GM20000 (cell line): ENCODE results near the gene AGK.

Experiments used
- DNase-seq: peaks from one replicate; pipeline ENCODE4 v3.0.0; 2012; ENCODE audit warnings: low spot score
- TF ChIP-seq, protein P1 (sequence below): IDR thresholded peaks from 2 replicates; pipeline ENCODE4 v1.5.1; 2012; ENCODE audit warnings: mild to moderate bottlenecking, control low read depth; ENCODE audit errors: extremely low read depth, missing control alignments

Gene AGK

DNA sequence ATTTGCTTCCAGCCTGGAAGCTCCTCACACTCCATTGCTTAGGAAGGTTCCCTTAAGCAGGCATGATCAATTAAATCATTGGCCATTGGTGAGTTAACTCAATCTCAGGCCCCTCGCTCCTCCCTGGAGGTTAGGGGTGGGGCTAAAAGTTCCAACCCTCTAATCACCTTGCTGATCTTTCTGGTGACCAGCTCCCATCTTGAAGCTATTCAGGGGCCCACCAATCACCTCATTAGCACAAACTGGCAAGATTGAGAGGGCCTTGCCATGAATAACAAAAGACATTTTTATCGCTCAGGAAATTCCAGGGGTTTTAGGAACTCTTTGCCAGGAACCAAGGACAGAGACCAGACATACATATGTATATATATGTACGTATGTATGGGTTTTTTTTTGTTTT is 58.4 kb downstream of the AGK start:
- DNase-seq: no peak
- TF ChIP-seq, protein P1, sequence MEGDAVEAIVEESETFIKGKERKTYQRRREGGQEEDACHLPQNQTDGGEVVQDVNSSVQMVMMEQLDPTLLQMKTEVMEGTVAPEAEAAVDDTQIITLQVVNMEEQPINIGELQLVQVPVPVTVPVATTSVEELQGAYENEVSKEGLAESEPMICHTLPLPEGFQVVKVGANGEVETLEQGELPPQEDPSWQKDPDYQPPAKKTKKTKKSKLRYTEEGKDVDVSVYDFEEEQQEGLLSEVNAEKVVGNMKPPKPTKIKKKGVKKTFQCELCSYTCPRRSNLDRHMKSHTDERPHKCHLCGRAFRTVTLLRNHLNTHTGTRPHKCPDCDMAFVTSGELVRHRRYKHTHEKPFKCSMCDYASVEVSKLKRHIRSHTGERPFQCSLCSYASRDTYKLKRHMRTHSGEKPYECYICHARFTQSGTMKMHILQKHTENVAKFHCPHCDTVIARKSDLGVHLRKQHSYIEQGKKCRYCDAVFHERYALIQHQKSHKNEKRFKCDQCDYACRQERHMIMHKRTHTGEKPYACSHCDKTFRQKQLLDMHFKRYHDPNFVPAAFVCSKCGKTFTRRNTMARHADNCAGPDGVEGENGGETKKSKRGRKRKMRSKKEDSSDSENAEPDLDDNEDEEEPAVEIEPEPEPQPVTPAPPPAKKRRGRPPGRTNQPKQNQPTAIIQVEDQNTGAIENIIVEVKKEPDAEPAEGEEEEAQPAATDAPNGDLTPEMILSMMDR: no peak

DNA sequence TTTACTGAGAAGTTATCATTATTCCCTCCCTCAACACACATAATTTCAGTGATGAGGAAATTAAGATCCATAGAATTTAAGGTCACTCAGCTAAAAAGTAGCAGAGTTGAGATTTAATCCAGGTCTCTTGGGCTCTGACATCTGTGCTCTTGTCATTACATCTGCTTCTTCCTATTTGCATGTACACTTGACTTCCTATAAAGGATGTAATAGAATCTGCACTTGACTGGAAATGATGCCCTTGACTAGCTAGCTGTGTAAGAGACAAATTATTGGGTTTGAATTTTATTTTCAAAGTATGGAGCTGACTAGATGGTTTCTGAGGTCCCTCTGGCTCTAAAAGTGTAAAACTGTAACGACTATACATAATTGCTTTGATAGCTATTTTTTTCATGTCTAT is 59.5 kb downstream of the AGK start:
- TF ChIP-seq, protein P1: no peak
- DNase-seq: no peak

DNA sequence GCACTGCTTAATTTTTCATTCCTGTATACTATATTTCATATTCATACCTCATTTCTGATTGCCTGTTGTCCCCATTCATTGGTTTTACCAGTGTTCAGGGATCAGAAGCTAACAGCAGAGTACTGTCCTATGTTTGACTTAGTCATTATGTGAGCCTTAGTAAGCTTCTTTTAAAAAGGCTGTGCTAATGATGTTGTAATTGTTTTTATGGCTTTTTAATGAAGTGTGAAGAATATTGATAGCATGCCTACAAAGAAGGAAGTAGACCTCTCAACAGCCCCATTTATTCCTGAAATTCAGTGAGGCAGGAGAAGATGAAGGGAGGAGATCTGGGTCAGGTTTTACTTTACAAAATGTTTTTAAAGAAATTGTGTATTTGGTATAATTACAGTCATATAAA is 61.7 kb downstream of the AGK start:
- no peak for DNase-seq
- TF ChIP-seq, protein P1: no peak

DNA sequence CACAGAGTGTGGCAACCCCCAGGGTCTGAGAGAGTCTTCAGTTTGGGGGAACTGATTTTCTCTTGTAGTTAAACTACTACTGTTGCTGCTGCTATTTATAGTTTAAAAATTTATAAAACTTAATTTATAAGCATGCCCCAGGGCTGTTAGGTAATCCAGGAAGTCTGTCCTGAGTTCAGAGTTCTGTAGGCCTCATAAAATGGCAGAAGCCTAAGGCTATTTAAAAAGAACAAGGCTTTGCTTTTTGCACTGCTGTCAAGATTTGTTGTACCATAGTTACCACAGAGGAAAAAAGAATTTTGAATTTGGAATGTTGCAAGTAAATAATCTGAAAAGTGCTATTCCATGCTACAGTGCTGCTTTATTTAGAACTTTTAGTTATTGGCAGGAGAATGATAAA is 66.1 kb downstream of the AGK start:
- no peak for DNase-seq
- TF ChIP-seq, protein P1: no peak

DNA sequence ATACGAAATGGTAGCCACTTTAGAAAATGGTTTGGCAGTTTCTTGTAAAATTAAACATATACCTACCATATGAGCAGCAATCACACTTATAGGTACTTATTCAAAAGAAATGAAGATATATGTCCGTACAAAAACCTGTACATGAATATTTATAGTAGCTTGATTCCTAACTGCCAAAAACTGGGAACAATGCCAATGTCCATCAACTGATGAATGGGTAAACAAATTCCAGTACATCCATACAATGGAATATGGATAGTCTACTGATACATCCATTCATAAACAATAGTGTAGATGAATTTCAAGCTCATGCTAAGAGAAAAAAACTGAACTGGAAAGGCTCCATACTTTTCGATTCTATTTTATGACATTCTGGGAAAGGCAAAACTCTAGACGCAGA is 68.5 kb downstream of the AGK start:
- no peak for DNase-seq

DNA sequence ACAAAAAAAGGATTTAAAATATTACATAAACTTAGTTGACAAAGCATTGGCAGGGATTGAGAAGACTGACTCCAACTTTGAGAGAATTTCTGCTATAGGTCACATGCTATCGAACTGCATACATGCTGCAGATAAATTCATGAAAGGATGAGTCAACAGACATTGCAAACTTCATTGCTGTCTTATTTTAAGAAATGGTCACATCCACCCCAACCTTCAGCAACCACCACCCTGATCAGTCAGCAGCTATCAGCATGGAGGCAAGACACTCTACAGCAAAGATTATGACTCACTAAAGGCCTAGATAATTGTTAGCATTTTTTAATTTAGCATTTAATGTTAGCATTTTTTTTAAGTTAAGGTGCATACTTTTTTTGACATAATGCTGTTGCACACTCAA is 73.6 kb downstream of the AGK start:
- TF ChIP-seq, protein P1: no peak

More for the DNA sequence above, 68.5 kb downstream of the AGK start:
- TF ChIP-seq, protein P1: no peak

DNA sequence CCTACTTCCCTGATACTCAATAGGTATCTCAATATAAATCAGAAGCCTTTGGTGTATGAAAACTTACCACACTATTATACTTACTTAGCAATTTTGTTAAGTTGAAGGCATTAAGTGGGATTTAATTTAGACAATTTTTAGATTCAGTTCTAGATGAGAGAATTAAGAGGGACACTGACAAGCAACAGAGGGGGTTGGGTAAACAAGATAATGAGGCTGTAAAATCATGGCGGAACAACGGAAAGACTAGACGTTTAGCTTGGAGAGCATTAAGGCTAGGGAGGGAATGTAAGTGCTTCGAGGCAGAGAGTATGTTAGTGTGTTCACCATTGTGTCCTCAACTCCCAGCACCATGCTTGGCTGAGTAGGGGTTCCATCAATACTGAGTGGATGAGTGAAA is 79.4 kb downstream of the AGK start:
- no peak for DNase-seq
- TF ChIP-seq, protein P1: no peak

More for the DNA sequence above, 73.6 kb downstream of the AGK start:
- DNase-seq: no peak
